Neural progenitor cell (in vitro differentiated cells): ENCODE measurements around the gene OCA2. TPM values are rescaled to one million over a fixed set of nuclear protein-coding genes. Genes with fewer than 3 reads are reported as not detected.

Experiments used
- DNase-seq: peaks from one replicate; pipeline ENCODE4 v3.0.0-alpha.2; 2016; ENCODE audit warnings: low spot score
- H2AFZ ChIP-seq: fragments of 200-600 bp; sonication (generic); replicated peaks from 2 replicates; pipeline ENCODE4 v1.6.1; 2016; ENCODE audit warnings: antibody characterized with exemption
- H3F3A ChIP-seq: fragments of 200-600 bp; sonication (generic); 2 replicates; pipeline ENCODE4 v1.6.1; 2016; ENCODE audit warnings: antibody characterized with exemption, low read depth
- H3K27ac ChIP-seq: fragments of 200-600 bp; sonication (generic); 2 replicates; pipeline ENCODE4 v1.5.1; 2016; ENCODE audit warnings: mild to moderate bottlenecking
- H3K27me3 ChIP-seq: fragments of 200-600 bp; sonication (generic); 2 replicates; pipeline ENCODE4 v1.6.1; 2016; ENCODE audit warnings: mild to moderate bottlenecking, moderate library complexity
- H3K36me3 ChIP-seq: fragments of 200-600 bp; sonication (generic); 2 replicates; pipeline ENCODE4 v1.5.1; 2016
- H3K4me1 ChIP-seq: fragments of 200-600 bp; sonication (generic); 2 replicates; pipeline ENCODE4 v1.6.1; 2016; ENCODE audit warnings: mixed run types
- H3K4me2 ChIP-seq: fragments of 200-600 bp; sonication (generic); 2 replicates; pipeline ENCODE4 v1.6.1; 2016
- H3K4me3 ChIP-seq: fragments of 200-600 bp; sonication (generic); 2 replicates; pipeline ENCODE4 v1.5.1; 2016
- H3K79me2 ChIP-seq: fragments of 200-600 bp; sonication (generic); 2 replicates; pipeline ENCODE4 v1.6.1; 2016; ENCODE audit warnings: low read depth
- H3K9ac ChIP-seq: fragments of 200-600 bp; sonication (generic); 2 replicates; pipeline ENCODE4 v1.6.1; 2016
- H3K9me3 ChIP-seq: fragments of 200-600 bp; sonication (generic); 2 replicates; pipeline ENCODE4 v1.5.1; 2016; ENCODE audit warnings: low read depth
- H4K20me1 ChIP-seq: fragments of 200-600 bp; sonication (generic); 2 replicates; pipeline ENCODE4 v1.6.1; 2016; ENCODE audit warnings: low read depth
- H3K27ac Mint-ChIP-seq: 3 replicates; pipeline ENCODE4 v1.8.0; 2021; ENCODE audit warnings: mixed read lengths
- H3K27me3 Mint-ChIP-seq: 2 replicates; pipeline ENCODE4 v1.8.0; 2022; ENCODE audit warnings: low read depth, mild to moderate bottlenecking, inconsistent platforms, moderate library complexity, mixed read lengths; ENCODE audit not compliant: insufficient read depth
- H3K36me3 Mint-ChIP-seq: 3 replicates; pipeline ENCODE4 v1.8.0; 2021; ENCODE audit warnings: mixed read lengths
- H3K4me1 Mint-ChIP-seq: 3 replicates; pipeline ENCODE4 v1.8.0; 2021; ENCODE audit warnings: mixed read lengths
- H3K4me3 Mint-ChIP-seq: 3 replicates; pipeline ENCODE4 v1.8.0; 2021; ENCODE audit warnings: mild to moderate bottlenecking, moderate library complexity, mixed read lengths
- H3K9me3 Mint-ChIP-seq: 3 replicates; pipeline ENCODE4 v1.8.0; 2020; ENCODE audit warnings: mixed read lengths
- EZH2 ChIP-seq: fragments of 200-600 bp; sonication (generic); IDR thresholded peaks from 2 replicates; pipeline ENCODE4 v1.6.1; 2017; ENCODE audit warnings: antibody characterized with exemption, mild to moderate bottlenecking, moderate library complexity
- EZH2phosphoT487 ChIP-seq: fragments of 200-600 bp; sonication (generic); IDR thresholded peaks from 2 replicates; pipeline ENCODE4 v1.6.1; 2017; ENCODE audit warnings: antibody characterized with exemption
- total RNA-seq: library from RNA; depleted of rRNA; stranded (reverse); fragments of >200 nt; gene quantifications from 2 replicates; pipeline ENCODE4 v1.2.3, GENCODE V29; 2015; ENCODE audit warnings: low replicate concordance
- TF ChIP-seq, protein P1 (sequence below): fragments of 200-600 bp; sonication (generic); IDR thresholded peaks from 2 replicates; pipeline ENCODE4 v1.5.1; 2017; ENCODE audit warnings: antibody characterized with exemption, mild to moderate bottlenecking

The OCA2 gene
- total RNA-seq, 1 donor from 2014 or later: 1.0 TPM

DNA sequence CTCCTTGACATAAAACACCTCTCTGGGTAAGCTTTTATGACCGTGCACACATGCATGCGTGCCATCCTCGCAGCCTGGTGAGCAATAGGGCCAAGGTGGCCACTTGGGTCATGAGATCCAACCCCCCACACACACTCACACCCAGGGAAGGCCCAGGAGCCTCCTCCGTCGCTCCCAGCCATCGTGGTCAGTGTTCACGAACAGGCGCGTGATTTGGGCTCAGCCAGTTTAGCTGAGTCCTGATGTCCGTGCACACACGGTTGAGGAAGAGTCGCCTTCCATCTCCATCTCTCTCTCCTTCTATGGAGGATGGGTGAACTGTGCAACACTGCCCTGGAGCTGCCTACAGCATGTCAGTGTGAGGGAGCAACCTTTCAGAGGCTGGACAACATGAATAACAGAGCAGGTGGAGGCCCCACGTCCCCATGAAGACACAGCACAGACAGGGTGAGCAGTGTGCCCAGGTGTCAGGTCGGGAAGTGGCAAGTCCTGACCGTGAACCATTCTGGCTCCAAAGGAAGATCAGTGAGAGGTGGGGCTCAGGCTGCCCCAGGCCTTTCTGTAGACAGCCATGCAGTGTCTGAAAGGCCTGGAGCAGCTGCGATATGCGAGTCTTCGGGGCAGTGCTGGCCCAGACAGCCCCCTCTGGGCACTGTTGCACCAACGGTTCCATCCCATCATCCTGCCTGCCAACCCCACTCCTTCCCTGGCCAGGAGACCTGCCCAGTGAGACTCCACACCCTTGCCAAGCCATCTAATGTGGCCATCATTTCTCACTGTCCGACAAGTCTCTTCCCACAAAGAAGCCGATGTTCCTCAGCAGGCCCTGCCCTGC lies 253.4 kb downstream of the OCA2 start:
- Histone ChIP-seq H3K36me3 (no peaks in the 10 kb centered on the region), H3K79me2 (no peaks in the 10 kb centered on the region), H3K9me3 (no peaks in the 10 kb centered on the region), H3K27me3 (no peaks in the 10 kb centered on the region), H4K20me1 (no peaks in the 10 kb centered on the region), H3K4me2 (no peak overlapping the region), H3K4me3 (no peak overlapping the region), H3F3A (no peaks in the 10 kb centered on the region), H3K27ac (no peak overlapping the region), H3K9ac (no peak overlapping the region), H3K4me1 (no peaks in the 10 kb centered on the region), H2AFZ (no peak overlapping the region)
- TF ChIP-seq EZH2 (no peak), EZH2phosphoT487 (no peak)
- TF ChIP-seq, protein P1, sequence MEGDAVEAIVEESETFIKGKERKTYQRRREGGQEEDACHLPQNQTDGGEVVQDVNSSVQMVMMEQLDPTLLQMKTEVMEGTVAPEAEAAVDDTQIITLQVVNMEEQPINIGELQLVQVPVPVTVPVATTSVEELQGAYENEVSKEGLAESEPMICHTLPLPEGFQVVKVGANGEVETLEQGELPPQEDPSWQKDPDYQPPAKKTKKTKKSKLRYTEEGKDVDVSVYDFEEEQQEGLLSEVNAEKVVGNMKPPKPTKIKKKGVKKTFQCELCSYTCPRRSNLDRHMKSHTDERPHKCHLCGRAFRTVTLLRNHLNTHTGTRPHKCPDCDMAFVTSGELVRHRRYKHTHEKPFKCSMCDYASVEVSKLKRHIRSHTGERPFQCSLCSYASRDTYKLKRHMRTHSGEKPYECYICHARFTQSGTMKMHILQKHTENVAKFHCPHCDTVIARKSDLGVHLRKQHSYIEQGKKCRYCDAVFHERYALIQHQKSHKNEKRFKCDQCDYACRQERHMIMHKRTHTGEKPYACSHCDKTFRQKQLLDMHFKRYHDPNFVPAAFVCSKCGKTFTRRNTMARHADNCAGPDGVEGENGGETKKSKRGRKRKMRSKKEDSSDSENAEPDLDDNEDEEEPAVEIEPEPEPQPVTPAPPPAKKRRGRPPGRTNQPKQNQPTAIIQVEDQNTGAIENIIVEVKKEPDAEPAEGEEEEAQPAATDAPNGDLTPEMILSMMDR: no peak
- Mint-ChIP-seq H3K4me3 (peak overlapping the region; percentile 9), H3K27me3 (peaks cover 2% of the 10 kb centered on the region), H3K36me3 (peaks cover 3% of the 10 kb centered on the region), H3K27ac (no peak overlapping the region), H3K9me3 (no peaks in the 10 kb centered on the region), H3K4me1 (peaks cover 16% of the 10 kb centered on the region)
- DNase-seq: no peak

- H4K20me1 ChIP-seq: no peaks in the 10 kb centered on the region
- Mint-ChIP-seq H3K36me3 (peaks cover under 1% of the 10 kb centered on the region), H3K27ac (no peak overlapping the region), H3K9me3 (no peaks in the 10 kb centered on the region), H3K27me3 (peaks cover 5% of the 10 kb centered on the region), H3K4me3 (no peak overlapping the region), H3K4me1 (peaks cover 3% of the 10 kb centered on the region)
- H2AFZ ChIP-seq: no peak overlapping the region
- no peaks in the 10 kb centered on the region for H3F3A ChIP-seq
- H3K36me3 ChIP-seq: no peaks in the 10 kb centered on the region
- H3K27ac ChIP-seq: no peak overlapping the region
- H3K79me2 ChIP-seq: no peaks in the 10 kb centered on the region
- H3K9me3 ChIP-seq: no peaks in the 10 kb centered on the region
- H3K9ac ChIP-seq: no peak overlapping the region
- DNase-seq: no peak
- no peak overlapping the region for H3K4me3 ChIP-seq
- H3K27me3 ChIP-seq: no peaks in the 10 kb centered on the region
- no peak for TF ChIP-seq EZH2
- TF ChIP-seq, protein P1: no peak
- H3K4me2 ChIP-seq: no peak overlapping the region
- H3K4me1 ChIP-seq: no peaks in the 10 kb centered on the region
Observed at GRCh38 chr15:27844018-27844666, 255.0 kb downstream of the OCA2 start.

GRCh38 chr15:27843146-27843545 lies 256.0 kb downstream of the OCA2 start:
- no peak overlapping the region for H3K4me3 Mint-ChIP-seq
- Histone ChIP-seq H2AFZ (no peak overlapping the region), H3K4me1 (no peaks in the 10 kb centered on the region), H3K4me2 (no peak overlapping the region), H3K27ac (no peak overlapping the region), H3K9ac (no peak overlapping the region), H3K36me3 (no peaks in the 10 kb centered on the region), H4K20me1 (no peaks in the 10 kb centered on the region), H3K4me3 (no peak overlapping the region), H3F3A (no peaks in the 10 kb centered on the region), H3K27me3 (no peaks in the 10 kb centered on the region), H3K9me3 (no peaks in the 10 kb centered on the region), H3K79me2 (no peaks in the 10 kb centered on the region)
- TF ChIP-seq, protein P1: no peak
- TF ChIP-seq EZH2 (no peak), EZH2phosphoT487 (no peak)
- H3K27ac Mint-ChIP-seq: no peak overlapping the region
- peaks cover 3% of the 10 kb centered on the region for H3K27me3 Mint-ChIP-seq
- no peaks in the 10 kb centered on the region for H3K36me3 Mint-ChIP-seq
- no peak for DNase-seq
- H3K9me3 Mint-ChIP-seq: no peaks in the 10 kb centered on the region
- H3K4me1 Mint-ChIP-seq: peaks cover 3% of the 10 kb centered on the region
